HEK293T (cell line): ENCODE measurements around the gene EOMES.

Experiments
- CTCF ChIA-PET: fragments of 350-600 bp; formaldehyde crosslinking; extraction: SDS; loops from one replicate; lab custom pipeline; 2021; ENCODE audit warnings: antibody characterized with exemption, inconsistent platforms; lab: Yijun Ruan, JAX
- POLR2A ChIA-PET: fragments of 350-600 bp; formaldehyde crosslinking; extraction: SDS; loops from one replicate; lab custom pipeline; 2020; ENCODE audit warnings: antibody characterized with exemption, inconsistent platforms; lab: Yijun Ruan, JAX
- DNase-seq: peaks from one replicate; pipeline ENCODE4 v3.0.0; 2012; ENCODE audit warnings: mixed read lengths; ENCODE audit errors: extremely low spot score
- ARNT ChIP-seq: fragments of 450-650 bp; IDR thresholded peaks from 2 replicates; pipeline ENCODE4 v1.6.1; 2017; ENCODE audit warnings: mild to moderate bottlenecking
- BHLHE40 ChIP-seq: fragments of 450-650 bp; IDR thresholded peaks from 2 replicates; pipeline ENCODE4 v1.6.1; 2016; ENCODE audit warnings: mild to moderate bottlenecking, moderate library complexity, borderline replicate concordance
- CTBP1 ChIP-seq: fragments of 450-650 bp; IDR thresholded peaks from 2 replicates; pipeline ENCODE4 v1.6.1; 2016; ENCODE audit warnings: borderline replicate concordance
- ELF4 ChIP-seq: fragments of 450-650 bp; IDR thresholded peaks from 2 replicates; pipeline ENCODE4 v1.6.1; 2017; ENCODE audit warnings: antibody characterized with exemption
- FOXA1 ChIP-seq: fragments of 450-650 bp; IDR thresholded peaks from 2 replicates; pipeline ENCODE4 v1.6.1; 2016; ENCODE audit warnings: mild to moderate bottlenecking
- FOXK2 ChIP-seq: fragments of 450-650 bp; IDR thresholded peaks from 2 replicates; pipeline ENCODE4 v1.6.1; 2016; ENCODE audit warnings: mild to moderate bottlenecking
- FOXM1 ChIP-seq: fragments of 450-650 bp; IDR thresholded peaks from 2 replicates; pipeline ENCODE4 v1.6.1; 2017; ENCODE audit warnings: mild to moderate bottlenecking, borderline replicate concordance
- HDGF ChIP-seq: fragments of 450-650 bp; IDR thresholded peaks from 2 replicates; pipeline ENCODE4 v1.6.1; 2017; ENCODE audit warnings: antibody characterized with exemption, borderline replicate concordance
- L3MBTL2 ChIP-seq: fragments of 450-650 bp; conservative IDR thresholded peaks from 2 replicates; pipeline ENCODE4 v1.6.1; 2016; ENCODE audit warnings: mild to moderate bottlenecking
- LEF1 ChIP-seq: fragments of 450-650 bp; IDR thresholded peaks from 2 replicates; pipeline ENCODE4 v1.6.1; 2017; ENCODE audit warnings: mild to moderate bottlenecking, borderline replicate concordance
- NFRKB ChIP-seq: fragments of 450-650 bp; IDR thresholded peaks from 2 replicates; pipeline ENCODE4 v1.6.1; 2016; ENCODE audit warnings: mild to moderate bottlenecking, moderate library complexity
- SP1 ChIP-seq: fragments of 450-650 bp; IDR thresholded peaks from 2 replicates; pipeline ENCODE4 v1.6.1; 2017
- SUZ12 ChIP-seq: fragments of 450-650 bp; IDR thresholded peaks from 2 replicates; pipeline ENCODE4 v1.6.1; 2016; ENCODE audit warnings: mild to moderate bottlenecking
- TARDBP ChIP-seq: fragments of 450-650 bp; IDR thresholded peaks from 2 replicates; pipeline ENCODE4 v1.6.1; 2016
- ZNF384 ChIP-seq: fragments of 450-650 bp; IDR thresholded peaks from 2 replicates; pipeline ENCODE4 v1.6.1; 2016
- TF ChIP-seq, protein P1 (sequence below): fragments of 450-650 bp; IDR thresholded peaks from 2 replicates; pipeline ENCODE4 v1.6.1; 2016

Gene EOMES

DNA sequence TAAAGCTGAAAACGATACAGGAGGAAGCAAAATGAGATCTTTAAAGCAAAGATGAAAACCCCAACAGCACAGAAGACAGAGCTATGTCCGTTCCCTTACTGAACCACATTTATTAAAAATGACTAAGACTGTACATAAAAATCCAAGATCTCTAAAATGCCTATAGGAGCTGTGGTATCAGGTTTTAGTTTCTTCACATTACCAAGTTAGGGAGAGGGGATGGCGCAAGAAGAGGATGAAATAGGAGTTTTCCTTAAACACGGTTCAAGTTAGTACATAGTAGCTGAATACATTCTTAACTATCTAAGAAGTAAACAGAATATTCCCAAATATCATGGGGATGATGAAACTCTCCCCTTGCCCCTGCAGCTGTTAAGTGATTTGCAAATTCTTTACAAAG lies 6.3 kb downstream of the EOMES start:
- CTCF ChIA-PET = interaction anchor here (0.6 kb wide), 1 partner anchor 610 kb away, joined by 4 read pairs; no protein-coding TSS in a partner anchor
- TF ChIP-seq LEF1 = no peak
- no peak for TF ChIP-seq ARNT
- DNase-seq = no peak
- POLR2A ChIA-PET = no interaction called here

GRCh38 chr3:27715454-27715806 lies 6.7 kb downstream of the EOMES start:
- no peak for TF ChIP-seq NFRKB
- TF ChIP-seq TARDBP = no peak
- no peak for TF ChIP-seq L3MBTL2
- no peak for TF ChIP-seq HDGF
- TF ChIP-seq SP1 = no peak
- TF ChIP-seq FOXA1 = no peak
- ChIA-PET POLR2A (no interaction called here), CTCF (interaction anchor here (0.6 kb wide), 1 partner anchor 611 kb away, joined by 4 read pairs; no protein-coding TSS in a partner anchor)
- DNase-seq = no peak

DNA sequence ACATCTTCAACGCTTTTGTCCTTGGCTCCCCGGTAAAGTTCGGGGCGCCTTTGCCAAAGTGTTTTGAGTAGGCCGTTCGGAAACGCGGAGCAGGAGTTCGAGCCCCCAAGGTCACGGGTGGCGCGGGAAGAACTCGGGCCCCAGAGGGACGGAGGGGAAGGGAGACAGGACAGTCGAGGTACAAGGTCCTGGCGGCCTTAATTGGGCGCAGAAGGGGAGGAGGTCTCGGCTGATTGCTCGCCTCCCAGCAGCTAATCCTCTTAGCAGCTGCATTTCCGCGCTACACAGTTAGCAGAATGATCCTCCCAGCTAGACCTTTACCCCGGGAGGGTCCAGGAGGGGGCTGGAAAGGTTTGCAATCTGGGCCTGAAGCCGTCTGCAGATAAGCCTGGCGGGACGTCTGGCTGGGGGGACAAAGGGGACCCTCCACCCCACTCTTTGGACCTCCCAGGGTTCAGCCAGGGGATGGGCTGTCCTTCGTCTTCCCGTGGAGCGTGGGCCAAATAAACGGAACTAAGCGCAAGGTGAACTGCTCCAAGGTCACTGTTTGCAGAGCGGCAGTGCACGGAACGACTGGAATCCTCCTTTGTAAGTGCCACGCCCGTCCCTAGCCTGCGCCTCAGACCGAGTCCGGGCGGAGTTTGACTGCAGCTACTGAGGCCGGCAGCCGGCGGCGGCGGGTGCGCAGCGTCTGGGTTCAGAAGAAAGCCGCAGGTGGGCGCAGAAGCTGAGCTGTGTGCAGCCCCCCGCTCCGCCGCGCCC lies 7.2 kb downstream of the EOMES start:
- ChIA-PET POLR2A (no interaction called here), CTCF (no interaction called here)
- TF ChIP-seq NFRKB (no peak), SP1 (no peak), SUZ12 (no peak), BHLHE40 (no peak), FOXA1 (no peak), L3MBTL2 (no peak), ARNT (no peak), TARDBP (no peak), CTBP1 (no peak), LEF1 (no peak), FOXK2 (no peak), ZNF384 (no peak), ELF4 (no peak), HDGF (no peak), FOXM1 (no peak)
- TF ChIP-seq, protein P1, sequence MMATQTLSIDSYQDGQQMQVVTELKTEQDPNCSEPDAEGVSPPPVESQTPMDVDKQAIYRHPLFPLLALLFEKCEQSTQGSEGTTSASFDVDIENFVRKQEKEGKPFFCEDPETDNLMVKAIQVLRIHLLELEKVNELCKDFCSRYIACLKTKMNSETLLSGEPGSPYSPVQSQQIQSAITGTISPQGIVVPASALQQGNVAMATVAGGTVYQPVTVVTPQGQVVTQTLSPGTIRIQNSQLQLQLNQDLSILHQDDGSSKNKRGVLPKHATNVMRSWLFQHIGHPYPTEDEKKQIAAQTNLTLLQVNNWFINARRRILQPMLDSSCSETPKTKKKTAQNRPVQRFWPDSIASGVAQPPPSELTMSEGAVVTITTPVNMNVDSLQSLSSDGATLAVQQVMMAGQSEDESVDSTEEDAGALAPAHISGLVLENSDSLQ = no peak
- no peak for DNase-seq

- no peak for DNase-seq
- CTCF ChIA-PET = interaction anchor here (2.8 kb wide), 1 partner anchor 7 kb away, joined by 16 read pairs; the partner anchor contains the start of gene EOMES
Measured at GRCh38 chr3:27714146-27714526, 8.0 kb downstream of the EOMES start.

DNA sequence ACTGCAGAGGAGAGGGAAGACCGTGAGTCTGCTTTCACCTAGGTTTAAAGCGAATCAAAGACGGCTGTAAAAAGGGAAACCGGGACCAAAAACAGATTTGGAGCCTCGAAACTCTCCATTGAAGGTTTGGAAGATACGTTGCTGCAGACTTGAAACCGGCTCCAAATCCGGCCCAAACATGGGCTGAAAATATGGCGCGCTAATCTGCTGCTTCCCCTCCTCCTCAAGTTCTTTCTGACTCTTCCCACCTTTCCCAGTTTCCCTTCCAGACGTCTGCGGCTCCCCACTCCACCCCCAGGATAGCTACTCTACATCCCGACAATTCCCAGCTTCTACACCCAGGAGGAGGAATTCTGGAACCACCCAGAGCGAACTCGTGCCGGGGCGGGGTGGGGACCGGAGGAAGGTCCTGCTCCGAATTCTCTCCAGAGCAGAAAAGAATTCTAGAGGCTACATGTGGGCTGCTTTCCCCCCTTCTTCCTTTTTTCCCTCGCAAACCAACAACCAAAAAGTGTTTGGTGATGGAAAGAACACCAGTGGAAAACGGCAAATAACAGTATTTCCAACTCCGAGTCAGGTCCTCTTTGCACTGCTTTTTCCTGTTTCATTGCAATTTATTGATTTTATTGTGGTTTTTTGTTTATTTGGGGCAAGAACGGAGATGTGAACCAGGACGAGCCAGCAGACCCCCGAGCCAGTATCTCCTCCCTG lies 8.5 kb downstream of the EOMES start:
- POLR2A ChIA-PET = interaction anchor here (1.0 kb wide), 1 partner anchor 9 kb away, joined by 3 read pairs; the partner anchor contains the start of gene EOMES
- CTCF ChIA-PET = interaction anchor here (0.6 to 2.8 kb wide), 2 partner anchors 8 to 13 kb away, joined by 4 to 16 read pairs; partner anchors contain the start of gene EOMES

More at GRCh38 chr3:27714146-27714526, 8.0 kb downstream of the EOMES start:
- TF ChIP-seq HDGF (no peak), LEF1 (no peak), ELF4 (no peak), CTBP1 (no peak), FOXA1 (no peak), FOXK2 (no peak), TARDBP (no peak), ARNT (no peak), BHLHE40 (no peak), NFRKB (no peak), SP1 (no peak), FOXM1 (no peak), L3MBTL2 (no peak), SUZ12 (no peak), ZNF384 (no peak)
- TF ChIP-seq, protein P1 = no peak
- POLR2A ChIA-PET = interaction anchor here (1.0 kb wide), 1 partner anchor 8 kb away, joined by 3 read pairs; the partner anchor contains the start of gene EOMES

More for the DNA sequence above, 8.5 kb downstream of the EOMES start:
- TF ChIP-seq ARNT (no peak), CTBP1 (no peak), FOXM1 (no peak), SP1 (no peak), BHLHE40 (no peak), L3MBTL2 (no peak), TARDBP (no peak), ELF4 (no peak), FOXK2 (no peak), ZNF384 (no peak), NFRKB (no peak), LEF1 (no peak), SUZ12 (no peak), FOXA1 (no peak), HDGF (no peak)
- TF ChIP-seq, protein P1 = no peak
- no peak for DNase-seq
